Small intestine (tissue), 7 donors: ENCODE measurements around the gene SORL1. TPM values are rescaled to one million over a fixed set of nuclear protein-coding genes. Genes with fewer than 3 reads are reported as not detected.

Experiments
- DNase-seq, 2 donors: peaks; one replicate each; pipeline versions ENCODE4 v3.0.0 to v3.0.0-alpha.2; 2013
- FAIRE-seq: peaks from 2 replicates; lab custom pipeline; 2012; peaks lifted over from hg19 to GRCh38; lab: Jason Lieb, UNC
- H3K27ac ChIP-seq, 3 donors: one replicate each; pipeline ENCODE4 v1.5.1; 2013; ENCODE audit warnings: low read length in 2 of 3, mild to moderate bottlenecking in 2 of 3, control low read depth in 1 of 3, inconsistent platforms in 1 of 3, low read depth in 1 of 3, moderate library complexity in 1 of 3
- H3K27me3 ChIP-seq, 3 donors: one replicate each; pipeline ENCODE4 v1.6.1; 2013; ENCODE audit warnings: low read length in 3 of 3, inconsistent platforms in 1 of 3; ENCODE audit not compliant: control insufficient read depth in 3 of 3, insufficient read depth in 3 of 3
- H3K36me3 ChIP-seq, 3 donors: one replicate each; pipeline ENCODE4 v1.6.1; 2013; ENCODE audit warnings: low read length in 3 of 3, inconsistent platforms in 1 of 3, low read depth in 1 of 3, mild to moderate bottlenecking in 1 of 3, moderate library complexity in 1 of 3; ENCODE audit not compliant: control insufficient read depth in 3 of 3, insufficient read depth in 2 of 3
- H3K4me1 ChIP-seq, 3 donors: one replicate each; pipeline ENCODE4 v1.6.1; 2013; ENCODE audit warnings: low read length in 2 of 3, inconsistent platforms in 1 of 3, low read depth in 1 of 3, mild to moderate bottlenecking in 1 of 3, moderate library complexity in 1 of 3; ENCODE audit not compliant: control insufficient read depth in 3 of 3, insufficient read depth in 2 of 3
- H3K4me3 ChIP-seq, 3 donors: one replicate each; pipeline ENCODE4 v1.5.1; 2013; ENCODE audit warnings: low read length in 3 of 3, control low read depth in 1 of 3, inconsistent platforms in 1 of 3, low read depth in 1 of 3, mild to moderate bottlenecking in 1 of 3, moderate library complexity in 1 of 3
- H3K9me3 ChIP-seq, 2 donors: one replicate each; pipeline ENCODE4 v1.6.1; 2013; ENCODE audit warnings: low read depth in 1 of 2, low read length in 1 of 2; ENCODE audit not compliant: control insufficient read depth in 2 of 2, insufficient read depth in 1 of 2
- WGBS, 3 donors: extraction: QIAGEN DNeasy Blood & Tissue Kit; methylation state at CpG; one replicate each; pipeline ENCODE4 v1.1.7; 2013; 5-methylcytosine and 5-hydroxymethylcytosine counted together
- polyA plus RNA-seq, 4 donors: library from polyadenylated mRNA; stranded (reverse) in 3 of 4; unstranded in 1 of 4; fragments of 200-250 nt in 3 of 4; fragments of 120-200 nt in 1 of 4; gene quantifications; one replicate each; pipeline versions ENCODE4 v1.2.1 to v1.2.3, GENCODE V29; 2013
- donor health status: healthy with polysubstance abuse.
- donor health status: control.
- donor health status: control.
- donor health status: Bipolar disorder and iron deficiency.
- donor health status: healthy.

Gene SORL1
- polyA plus RNA-seq, 4 donors, result 4.6 to 64.5 (median 5.8) TPM

DNA sequence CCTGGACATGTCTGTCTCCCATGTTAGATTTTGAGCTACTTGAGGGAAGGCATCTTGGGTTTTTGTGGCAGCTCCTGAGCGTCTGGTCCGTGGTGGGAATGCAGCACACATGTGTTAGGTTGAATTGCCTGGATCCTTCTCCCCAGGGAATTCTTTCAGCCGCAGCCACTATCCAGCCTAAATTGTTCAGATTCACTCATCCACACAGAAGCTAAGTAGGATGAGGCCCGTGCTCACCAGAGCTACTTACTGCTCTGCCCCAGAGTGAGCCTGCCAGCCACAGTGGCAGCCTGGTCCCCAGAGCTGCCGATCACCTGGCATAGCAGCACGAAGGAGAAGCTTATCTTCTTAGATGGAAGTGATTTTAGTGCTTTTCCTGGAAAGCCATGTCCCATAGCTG lies 35.1 kb downstream of the SORL1 start:
- no peaks in the 10 kb centered on the region for H3K9me3 ChIP-seq
- no peak overlapping the region for H3K4me3 ChIP-seq
- H3K27me3 ChIP-seq, result no peaks in the 10 kb centered on the region
- H3K27ac ChIP-seq, result no peak overlapping the region
- H3K4me1 ChIP-seq, result no peaks in the 10 kb centered on the region
- peaks cover 0 to 32% (median 2%) of the 10 kb centered on the region in 3 donors for H3K36me3 ChIP-seq
- no peak for FAIRE-seq
- DNase-seq, result no peak
- 75 to 95% (median 77%) methylated on average over 5 to 6 of the region's 6 CpGs for WGBS, 3 donors

DNA sequence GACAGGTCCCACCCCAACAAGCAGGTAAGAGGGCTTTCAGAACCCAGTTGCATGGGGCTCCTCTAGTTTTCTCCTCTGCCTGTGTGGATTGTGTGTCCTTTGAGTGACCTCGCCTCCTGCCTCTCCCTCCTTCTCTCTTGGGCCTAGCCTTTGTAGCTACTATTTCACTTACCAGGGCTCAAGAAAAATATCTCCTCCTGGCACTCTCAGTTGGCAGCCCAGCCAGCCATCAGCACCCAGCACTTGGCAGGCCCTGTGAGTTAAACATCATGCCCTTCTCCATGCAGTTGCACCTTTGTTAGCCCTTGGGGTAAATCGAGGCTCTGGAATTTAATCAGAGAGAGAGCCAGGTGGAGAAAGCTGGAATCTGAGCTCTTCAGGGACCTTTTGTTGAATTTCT lies 36.1 kb downstream of the SORL1 start:
- FAIRE-seq, result no peak
- H3K27ac ChIP-seq, result no peak overlapping the region
- 86 to 91% (median 87%) methylated on average over 2 of the region's 2 CpGs for WGBS, 3 donors

GRCh38 chr11:121488641-121489040 lies 36.5 kb downstream of the SORL1 start:
- no peak for DNase-seq
- Histone ChIP-seq H3K9me3 (no peaks in the 10 kb centered on the region), H3K4me1 (no peaks in the 10 kb centered on the region), H3K27me3 (no peaks in the 10 kb centered on the region), H3K27ac (no peak overlapping the region), H3K4me3 (no peak overlapping the region), H3K36me3 (peaks cover 0 to 28% (median 2%) of the 10 kb centered on the region in 3 donors)
- WGBS, 3 donors, result 79 to 83% (median 81%) methylated on average over 6 of the region's 6 CpGs
- no peak for FAIRE-seq

More for the DNA sequence above, 36.1 kb downstream of the SORL1 start:
- H3K4me3 ChIP-seq, result no peak overlapping the region
- no peaks in the 10 kb centered on the region for H3K27me3 ChIP-seq
- peaks cover 0 to 28% (median 2%) of the 10 kb centered on the region in 3 donors for H3K36me3 ChIP-seq
- no peak for DNase-seq
- H3K9me3 ChIP-seq, result no peaks in the 10 kb centered on the region
- H3K4me1 ChIP-seq, result no peaks in the 10 kb centered on the region

GRCh38 chr11:121489823-121490222 lies 37.7 kb downstream of the SORL1 start:
- 94 to 98% (median 95%) methylated on average over 2 of the region's 2 CpGs for WGBS, 3 donors
- FAIRE-seq (no peak), DNase-seq (no peak)

GRCh38 chr11:121494355-121495099 lies 42.4 kb downstream of the SORL1 start:
- H3K27ac ChIP-seq, result no peak overlapping the region
- 71 to 83% (median 74%) methylated on average over 7 of the region's 7 CpGs for WGBS, 3 donors
- no peaks in the 10 kb centered on the region for H3K4me1 ChIP-seq
- H3K4me3 ChIP-seq, result no peak overlapping the region
- H3K36me3 ChIP-seq, result peaks cover 3 to 23% (median 6%) of the 10 kb centered on the region in 3 donors
- no peaks in the 10 kb centered on the region for H3K27me3 ChIP-seq
- no peaks in the 10 kb centered on the region for H3K9me3 ChIP-seq
- FAIRE-seq (no peak), DNase-seq (no peak)

More at GRCh38 chr11:121489823-121490222, 37.7 kb downstream of the SORL1 start:
- H3K27ac ChIP-seq, result no peak overlapping the region
- no peaks in the 10 kb centered on the region for H3K27me3 ChIP-seq
- no peak overlapping the region for H3K4me3 ChIP-seq
- no peaks in the 10 kb centered on the region for H3K9me3 ChIP-seq
- H3K36me3 ChIP-seq, result peaks cover 0 to 28% (median 2%) of the 10 kb centered on the region in 3 donors
- H3K4me1 ChIP-seq, result no peaks in the 10 kb centered on the region

- H3K9me3 ChIP-seq, result no peaks in the 10 kb centered on the region
- FAIRE-seq (no peak), DNase-seq (peak; percentile 17 to 31)
- H3K27ac ChIP-seq, result no peak overlapping the region
- H3K27me3 ChIP-seq, result no peaks in the 10 kb centered on the region
- 78 to 90% (median 80%) methylated on average over 5 of the region's 5 CpGs for WGBS, 3 donors
- H3K4me1 ChIP-seq, result no peaks in the 10 kb centered on the region
- H3K4me3 ChIP-seq, result no peak overlapping the region
- peaks cover 6 to 21% (median 7%) of the 10 kb centered on the region in 3 donors for H3K36me3 ChIP-seq
Observed at GRCh38 chr11:121497176-121497998, 45.3 kb downstream of the SORL1 start.

DNA sequence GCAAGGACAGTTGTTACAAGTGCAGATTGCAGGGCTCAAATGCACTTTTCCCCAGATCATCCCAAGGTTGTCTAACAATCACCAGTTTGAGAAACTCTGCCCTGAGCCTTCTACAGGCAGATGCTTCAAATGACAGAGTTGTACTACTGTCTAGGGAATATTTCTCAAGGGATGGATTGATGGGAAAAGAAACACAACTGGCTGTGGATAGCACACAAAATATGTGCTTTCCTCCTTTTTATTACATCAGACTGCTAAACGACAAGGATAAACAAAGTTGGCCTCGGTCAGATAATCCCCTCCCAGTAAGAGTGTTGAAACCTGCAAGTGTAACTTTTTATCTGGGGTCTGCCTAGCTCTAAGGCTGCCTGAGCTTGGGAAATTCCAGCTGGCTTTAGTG lies 47.3 kb downstream of the SORL1 start:
- Histone ChIP-seq H3K4me3 (no peak overlapping the region), H3K27ac (no peak overlapping the region)
- FAIRE-seq, result no peak

GRCh38 chr11:121500275-121500674 lies 48.2 kb downstream of the SORL1 start:
- FAIRE-seq (no peak), DNase-seq (no peak)
- Histone ChIP-seq H3K9me3 (no peaks in the 10 kb centered on the region), H3K4me3 (no peak overlapping the region), H3K27ac (no peak overlapping the region), H3K27me3 (no peaks in the 10 kb centered on the region), H3K36me3 (peaks cover 6 to 21% (median 7%) of the 10 kb centered on the region in 3 donors), H3K4me1 (no peaks in the 10 kb centered on the region)
- 56 to 88% (median 72%) methylated on average over 2 of the region's 2 CpGs for WGBS, 3 donors

More for the DNA sequence above, 47.3 kb downstream of the SORL1 start:
- Histone ChIP-seq H3K36me3 (peaks cover 6 to 24% (median 7%) of the 10 kb centered on the region in 3 donors), H3K27me3 (no peaks in the 10 kb centered on the region), H3K4me1 (no peaks in the 10 kb centered on the region), H3K9me3 (no peaks in the 10 kb centered on the region)
- no peak for DNase-seq
- WGBS, 3 donors, result 30 to 58% (median 53%) methylated on average over 2 of the region's 2 CpGs
